AG04449 (cell line): ENCODE data around the gene TPBGL.

Experiments used
- CTCF ChIA-PET: fragments of 350-600 bp; formaldehyde crosslinking; extraction: SDS; loops from one replicate; lab custom pipeline; 2021; ENCODE audit warnings: antibody characterized with exemption; lab: Yijun Ruan, JAX
- POLR2A ChIA-PET: fragments of 400-600, 350-600 bp; formaldehyde crosslinking; extraction: SDS; loops from one replicate; lab custom pipeline; 2020; ENCODE audit warnings: antibody characterized with exemption, inconsistent platforms; lab: Yijun Ruan, JAX
- DNase-seq: peaks from one replicate; pipeline ENCODE4 v3.0.0-alpha.2; 2010; ENCODE audit warnings: low read depth, low spot score
- H3K4me3 ChIP-seq: 2 replicates; pipeline ENCODE4 v1.5.1; 2011; ENCODE audit warnings: low read depth, mild to moderate bottlenecking, control low read depth, low read length
- TF ChIP-seq, protein P1 (sequence below): IDR thresholded peaks from one replicate; pipeline ENCODE4 v1.5.1; 2011; ENCODE audit warnings: mild to moderate bottlenecking, moderate library complexity, low read length, control low read depth, inconsistent platforms; ENCODE audit not compliant: insufficient read depth; ENCODE audit errors: missing control alignments

TPBGL gene

DNA sequence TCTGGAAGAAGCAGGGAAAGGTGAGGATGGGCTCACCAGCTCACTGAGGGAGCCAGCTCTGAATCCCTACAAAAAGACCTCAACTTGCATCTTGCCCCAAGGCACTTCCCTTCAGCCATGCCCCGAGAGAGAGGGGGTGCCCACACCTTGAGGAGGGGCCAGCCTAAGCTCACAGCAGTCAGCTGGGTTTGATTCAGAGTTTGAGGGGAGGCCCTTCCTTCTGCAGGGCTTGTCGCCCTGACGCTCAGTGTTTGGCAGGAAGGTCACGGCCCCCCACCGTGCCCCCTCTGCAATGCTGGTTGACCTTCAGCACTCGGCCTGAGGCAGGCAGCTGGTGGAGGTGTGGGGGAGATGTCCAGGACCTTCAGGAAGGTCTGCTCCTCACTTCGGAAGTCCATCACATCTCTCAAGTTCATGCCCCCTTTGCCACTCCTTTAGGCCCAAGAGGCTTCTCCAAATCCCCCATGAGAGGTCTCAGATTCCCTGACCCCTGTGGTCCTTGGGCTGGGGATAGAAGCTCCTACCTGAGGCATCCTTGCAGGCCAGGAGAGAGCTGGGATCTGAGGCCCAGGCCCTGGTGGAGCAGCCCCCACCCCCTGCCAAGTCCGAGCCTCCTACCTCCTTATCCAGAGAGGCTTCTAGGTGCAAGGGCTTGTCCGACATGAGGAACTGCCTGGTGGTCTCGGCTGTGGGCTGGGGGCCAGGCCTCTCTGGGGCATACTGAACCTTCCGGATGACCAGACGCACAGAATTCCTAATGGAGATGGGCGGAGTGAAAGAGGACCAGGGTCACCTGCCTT lies 37.6 kb downstream of the TPBGL start:
- CTCF ChIA-PET, result interaction anchor here (1.0 to 16.4 kb wide), 6 partner anchors 14 to 107 kb away, joined by 3 to 534 read pairs (median 9); no protein-coding TSS in a partner anchor
- H3K4me3 ChIP-seq, result no peak overlapping the region
- POLR2A ChIA-PET, result no interaction called here
- no peak for DNase-seq
- TF ChIP-seq, protein P1, sequence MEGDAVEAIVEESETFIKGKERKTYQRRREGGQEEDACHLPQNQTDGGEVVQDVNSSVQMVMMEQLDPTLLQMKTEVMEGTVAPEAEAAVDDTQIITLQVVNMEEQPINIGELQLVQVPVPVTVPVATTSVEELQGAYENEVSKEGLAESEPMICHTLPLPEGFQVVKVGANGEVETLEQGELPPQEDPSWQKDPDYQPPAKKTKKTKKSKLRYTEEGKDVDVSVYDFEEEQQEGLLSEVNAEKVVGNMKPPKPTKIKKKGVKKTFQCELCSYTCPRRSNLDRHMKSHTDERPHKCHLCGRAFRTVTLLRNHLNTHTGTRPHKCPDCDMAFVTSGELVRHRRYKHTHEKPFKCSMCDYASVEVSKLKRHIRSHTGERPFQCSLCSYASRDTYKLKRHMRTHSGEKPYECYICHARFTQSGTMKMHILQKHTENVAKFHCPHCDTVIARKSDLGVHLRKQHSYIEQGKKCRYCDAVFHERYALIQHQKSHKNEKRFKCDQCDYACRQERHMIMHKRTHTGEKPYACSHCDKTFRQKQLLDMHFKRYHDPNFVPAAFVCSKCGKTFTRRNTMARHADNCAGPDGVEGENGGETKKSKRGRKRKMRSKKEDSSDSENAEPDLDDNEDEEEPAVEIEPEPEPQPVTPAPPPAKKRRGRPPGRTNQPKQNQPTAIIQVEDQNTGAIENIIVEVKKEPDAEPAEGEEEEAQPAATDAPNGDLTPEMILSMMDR, result no peak

DNA sequence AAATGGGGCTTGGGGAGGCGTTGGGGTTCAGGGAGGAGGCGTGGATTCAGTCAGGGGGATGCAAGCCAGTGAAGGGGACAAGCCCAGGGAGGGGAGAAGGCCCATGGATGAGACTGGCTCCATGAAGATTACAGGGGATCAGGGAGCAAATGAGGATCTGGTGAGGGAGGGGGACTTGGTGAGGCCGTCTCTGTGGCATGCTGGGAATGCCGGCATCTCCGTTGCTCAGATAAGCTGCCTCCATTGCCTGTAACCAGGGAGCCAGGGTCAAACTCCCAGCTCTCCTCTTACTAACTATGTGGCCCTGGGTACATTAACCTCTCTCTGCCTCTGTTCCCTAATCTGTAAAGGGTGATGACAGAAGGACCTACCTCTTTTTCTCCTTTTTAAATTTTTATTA lies 38.7 kb downstream of the TPBGL start:
- no peak overlapping the region for H3K4me3 ChIP-seq
- ChIA-PET CTCF (interaction anchor here (0.7 to 16.4 kb wide), 32 partner anchors 8 to 257 kb away, joined by 3 to 534 read pairs (median 6); partner anchors contain the start of gene TPBGL), POLR2A (no interaction called here)
- DNase-seq, result no peak
- TF ChIP-seq, protein P1, result no peak

DNA sequence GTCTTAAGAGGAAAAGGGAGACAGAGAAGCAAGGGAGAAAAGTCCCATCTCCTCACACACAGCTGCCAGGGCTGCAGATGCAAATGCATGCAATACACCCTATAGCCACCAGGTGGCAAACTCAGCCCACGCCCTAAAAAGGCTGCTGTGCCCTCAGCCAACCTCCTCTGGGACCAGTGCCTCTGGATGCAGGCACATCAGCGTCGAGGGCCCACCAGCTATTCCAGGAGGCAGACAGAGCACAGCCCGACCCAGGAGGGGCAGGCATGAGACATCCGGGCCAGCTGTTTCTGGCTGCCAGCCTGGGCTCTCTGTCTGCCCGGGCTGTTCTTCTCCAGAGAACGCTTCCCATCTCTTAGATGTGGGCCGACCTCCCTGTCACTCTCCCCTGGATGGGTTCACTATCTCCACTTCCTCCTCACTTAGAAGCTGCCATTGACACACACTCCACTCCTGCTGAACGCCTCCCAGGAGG lies 39.7 kb downstream of the TPBGL start:
- DNase-seq, result no peak
- no peak overlapping the region for H3K4me3 ChIP-seq
- TF ChIP-seq, protein P1, result peak; percentile 94
- ChIA-PET CTCF (interaction anchor here (0.8 to 16.4 kb wide), 44 partner anchors 9 to 256 kb away, joined by 3 to 534 read pairs (median 4); partner anchors contain the start of gene TPBGL), POLR2A (no interaction called here)

DNA sequence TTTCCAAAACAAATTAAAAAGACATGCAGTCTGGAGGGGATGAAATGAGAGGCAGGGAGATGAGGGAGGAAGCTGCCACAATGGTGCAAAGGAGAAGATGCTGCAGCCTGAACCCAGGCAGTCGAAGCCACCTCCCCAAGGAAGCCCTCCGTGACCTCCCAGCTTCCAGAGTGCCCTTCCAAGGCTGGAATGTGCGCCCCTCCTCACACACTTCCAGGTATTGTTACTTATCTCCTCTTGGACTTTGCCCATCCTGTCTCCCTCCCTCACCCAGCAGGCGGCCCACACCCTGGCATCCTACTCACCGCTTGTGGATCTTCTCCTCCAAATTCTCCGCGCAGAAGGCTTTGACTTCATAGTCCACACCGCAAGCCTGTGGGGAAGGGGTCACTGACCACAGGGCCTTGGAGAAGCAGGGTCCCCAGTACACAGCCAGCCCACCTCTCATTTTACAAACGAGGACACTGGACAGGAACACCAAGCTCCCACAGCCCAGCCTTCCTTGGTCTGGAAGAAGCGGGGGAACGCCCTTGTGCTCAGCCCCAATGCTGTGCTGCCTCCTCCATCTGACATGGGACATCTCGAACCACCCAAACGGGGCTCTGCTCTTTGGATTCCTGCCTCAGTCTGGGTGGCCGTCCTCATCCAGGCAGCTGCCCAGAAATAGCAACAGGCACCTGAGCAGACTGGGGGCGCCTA lies 40.3 kb downstream of the TPBGL start:
- TF ChIP-seq, protein P1, result no peak
- ChIA-PET POLR2A (interaction anchor here (0.6 kb wide), 1 partner anchor 42 kb away, joined by 3 read pairs; no protein-coding TSS in a partner anchor), CTCF (interaction anchor here (0.8 to 16.4 kb wide), 36 partner anchors 10 to 255 kb away, joined by 3 to 534 read pairs (median 4); partner anchors contain the start of gene TPBGL)
- no peak for DNase-seq
- no peak overlapping the region for H3K4me3 ChIP-seq

DNA sequence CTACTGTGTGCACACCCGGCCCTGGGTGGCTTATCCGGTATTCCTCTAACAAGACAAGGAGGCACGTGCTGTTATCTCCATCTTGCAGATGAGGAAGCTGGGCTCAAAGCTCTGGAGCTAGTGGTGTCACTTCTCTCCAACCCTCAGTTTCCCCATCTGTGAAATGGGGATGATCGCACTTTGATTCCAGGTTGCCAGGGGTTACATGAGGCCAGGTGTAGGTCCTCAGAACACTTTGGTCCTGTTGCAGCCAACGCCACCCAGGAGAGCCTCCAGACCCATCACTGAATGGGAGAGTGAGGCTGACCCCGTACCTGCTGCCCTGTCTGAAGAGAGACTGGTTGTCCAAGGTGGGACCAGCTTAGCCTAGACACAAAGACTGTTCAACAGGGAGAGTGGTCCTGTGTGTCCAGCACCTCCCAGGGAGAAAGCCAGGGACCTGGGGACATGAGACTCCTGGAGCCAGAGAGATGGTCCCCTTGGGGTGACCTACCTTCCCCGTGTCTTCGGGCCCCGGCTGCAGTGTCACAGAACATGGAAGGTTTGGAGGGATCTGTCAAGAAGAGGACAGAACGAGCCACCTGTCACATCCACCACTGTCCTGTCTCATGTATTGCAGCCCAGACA lies 41.0 kb downstream of the TPBGL start:
- DNase-seq, result no peak
- TF ChIP-seq, protein P1, result no peak
- POLR2A ChIA-PET, result interaction anchor here (0.6 kb wide), 1 partner anchor 41 kb away, joined by 3 read pairs; no protein-coding TSS in a partner anchor
- no peak overlapping the region for H3K4me3 ChIP-seq
- CTCF ChIA-PET, result interaction anchor here (0.9 to 16.4 kb wide), 11 partner anchors 10 to 136 kb away, joined by 3 to 534 read pairs (median 10); no protein-coding TSS in a partner anchor
